NCI-H1694 treated with DMSO at 0.1 percent for 48 hours (cell line): ENCODE results near the gene CPED1.

Experiments
- DNase-seq: peaks from one replicate; lab custom pipeline; 2025; lab: John Stamatoyannopoulos, UW

CPED1 gene

DNA sequence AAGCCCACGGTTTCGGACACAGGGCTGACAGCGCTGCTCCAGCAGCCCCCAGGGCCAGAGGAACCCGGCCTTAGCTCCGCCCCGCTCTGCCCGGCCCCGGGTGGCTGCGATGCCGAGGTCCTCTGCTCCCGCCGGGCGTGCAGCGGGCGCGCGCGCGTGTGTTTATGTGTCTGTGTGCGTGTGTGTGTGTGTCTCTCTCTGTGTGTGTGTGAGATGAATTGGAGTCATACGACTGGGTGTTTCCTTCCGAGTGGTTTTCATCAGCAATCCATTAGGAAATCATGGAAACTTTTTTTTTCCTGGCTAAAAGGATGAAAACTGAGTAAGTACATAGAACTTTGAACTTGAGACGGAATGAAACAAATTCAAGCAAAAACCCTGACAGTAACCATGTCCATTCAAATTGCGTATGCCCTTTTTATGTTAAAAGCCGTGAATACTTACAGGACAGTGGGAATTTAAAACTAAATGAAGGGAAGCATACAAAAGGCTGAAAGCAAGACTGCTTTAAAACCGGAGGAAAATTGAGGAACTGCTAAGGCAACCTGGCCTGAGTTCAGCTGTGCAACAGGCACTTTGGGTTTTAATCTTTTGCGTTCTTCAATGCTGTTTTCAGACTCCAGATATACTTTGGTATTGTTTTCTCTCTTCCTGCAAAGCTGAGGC is at the start of gene CPED1:
Gene CPED1 (plus strand): TSS at position 121 of the 666 bp plus-strand sequence. CDS start 911 bp downstream, outside the sequence.
- no peak for DNase-seq

DNA sequence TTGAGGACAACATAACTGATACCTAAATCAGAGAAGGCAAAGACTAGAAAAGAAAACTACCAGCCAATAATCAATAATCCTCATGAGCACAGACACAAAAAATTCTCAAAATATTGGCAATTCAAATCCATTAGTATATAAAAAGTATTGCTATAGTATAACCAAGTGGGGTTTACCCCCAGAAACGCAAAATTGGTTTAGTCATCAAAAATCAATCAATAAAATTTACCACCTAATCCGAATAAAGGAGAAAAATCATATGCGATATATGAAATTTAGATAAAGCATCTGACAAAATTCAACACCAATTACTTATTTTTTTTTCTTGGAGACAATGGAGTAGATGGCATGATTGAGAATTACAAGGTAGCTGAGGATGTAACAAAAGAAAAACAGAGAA is 49.2 kb upstream of the CPED1 start:
- no peak for DNase-seq

DNA sequence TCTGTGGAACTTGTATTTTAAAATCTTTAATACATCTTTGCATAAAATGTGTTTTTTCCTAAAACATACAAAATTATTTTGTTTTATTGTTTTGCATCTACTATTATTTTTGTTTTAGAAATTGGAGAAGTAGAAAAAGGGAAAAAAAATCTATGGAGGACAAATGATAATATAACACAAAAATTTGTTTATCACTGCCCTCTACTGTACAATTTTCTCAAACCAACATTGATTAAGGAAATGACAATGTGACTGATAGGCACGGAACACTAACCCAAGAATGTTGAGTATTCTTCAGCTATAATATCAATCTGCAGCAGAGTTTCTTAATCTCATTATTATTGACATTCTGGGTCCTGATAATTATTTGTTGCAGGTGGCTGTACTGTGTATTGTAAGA is 47.4 kb upstream of the CPED1 start:
- peak; percentile 30 for DNase-seq

DNA sequence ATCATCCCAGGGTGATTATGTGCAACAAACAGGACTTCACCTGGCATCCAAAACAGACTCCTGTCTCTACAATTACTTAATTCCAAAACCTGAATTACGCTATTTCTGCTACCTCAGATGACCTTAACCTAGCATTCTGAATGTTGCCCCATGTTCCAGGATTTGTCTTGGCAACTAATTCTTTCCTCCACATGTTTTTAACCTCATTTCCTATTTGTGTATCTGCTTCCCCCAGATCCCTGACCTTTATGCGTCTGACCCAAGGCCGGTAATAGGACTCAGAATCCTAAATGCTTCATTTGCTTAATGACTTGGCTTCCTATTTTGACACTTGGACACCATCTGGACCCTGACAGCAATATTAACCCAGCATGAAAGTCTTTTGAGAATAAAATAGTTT is 46.7 kb upstream of the CPED1 start:
- no peak for DNase-seq

DNA sequence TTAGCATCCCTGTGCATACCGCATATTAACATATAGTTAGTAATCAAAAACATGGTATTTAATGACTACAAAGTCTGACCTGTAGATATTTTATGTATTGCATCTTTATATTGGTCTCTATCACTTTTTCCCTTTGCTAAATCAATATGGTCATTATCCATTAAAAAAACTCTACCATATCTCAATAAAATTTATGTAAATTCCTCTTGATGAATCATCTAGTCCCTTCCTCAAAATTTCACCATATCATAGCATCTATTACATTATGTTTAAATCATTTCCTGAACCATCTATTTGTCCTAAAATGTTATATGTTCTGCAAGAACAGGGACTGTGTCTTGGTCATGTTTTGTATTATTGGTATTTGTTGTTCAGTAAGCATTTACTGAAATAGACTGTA is 45.6 kb upstream of the CPED1 start:
- no peak for DNase-seq

DNA sequence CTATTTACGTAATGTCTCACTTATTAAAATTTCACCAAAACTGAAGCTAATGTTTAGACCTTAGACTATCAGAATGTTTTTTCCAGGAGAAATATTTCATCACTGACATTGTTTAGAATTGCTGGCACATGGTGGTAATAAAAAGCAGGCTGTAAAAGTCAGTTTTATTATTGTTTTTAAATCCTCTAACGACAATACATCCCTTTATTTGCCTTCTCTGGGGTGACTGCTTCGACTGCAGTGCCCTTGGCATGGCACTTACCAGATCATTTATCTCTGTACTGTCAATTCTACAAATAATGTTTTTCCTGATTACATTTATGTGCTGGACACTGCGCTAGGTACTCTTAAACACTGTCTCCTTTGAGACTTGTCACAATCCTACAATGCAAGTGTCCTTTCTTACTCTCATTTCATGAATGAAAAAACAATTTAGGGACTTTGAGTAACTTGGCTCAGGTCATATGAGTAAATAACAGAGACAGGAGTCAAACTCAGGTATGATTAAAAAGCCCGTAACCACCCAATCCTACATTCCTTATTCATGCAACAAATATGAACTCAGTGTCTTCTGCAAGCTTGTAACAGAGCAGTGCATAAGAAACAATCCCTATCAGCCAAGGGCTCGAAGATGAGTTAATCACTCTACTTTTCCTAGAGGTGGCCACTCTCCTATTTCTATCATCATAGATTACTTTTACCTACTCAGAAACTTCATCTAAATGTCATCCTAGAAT is 43.5 kb upstream of the CPED1 start:
- no peak for DNase-seq

DNA sequence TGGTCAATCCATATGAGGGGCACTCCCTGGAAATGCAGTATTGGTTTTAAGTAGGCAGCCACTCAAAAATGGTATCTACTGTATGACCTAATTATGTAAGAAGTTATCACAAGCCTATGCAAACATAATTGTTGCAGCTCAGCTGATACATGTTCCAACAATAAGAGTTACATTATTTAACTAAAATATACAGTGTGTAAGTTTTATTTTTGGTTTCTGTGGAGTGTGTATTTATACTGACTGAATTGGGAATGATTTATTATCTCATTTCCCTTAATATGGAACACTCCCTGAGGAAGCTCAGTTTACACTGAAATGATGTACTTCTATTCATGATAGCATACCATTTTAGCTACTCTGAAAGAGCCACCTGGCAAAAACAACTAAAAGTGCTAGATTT is 40.5 kb upstream of the CPED1 start:
- DNase-seq = no peak

DNA sequence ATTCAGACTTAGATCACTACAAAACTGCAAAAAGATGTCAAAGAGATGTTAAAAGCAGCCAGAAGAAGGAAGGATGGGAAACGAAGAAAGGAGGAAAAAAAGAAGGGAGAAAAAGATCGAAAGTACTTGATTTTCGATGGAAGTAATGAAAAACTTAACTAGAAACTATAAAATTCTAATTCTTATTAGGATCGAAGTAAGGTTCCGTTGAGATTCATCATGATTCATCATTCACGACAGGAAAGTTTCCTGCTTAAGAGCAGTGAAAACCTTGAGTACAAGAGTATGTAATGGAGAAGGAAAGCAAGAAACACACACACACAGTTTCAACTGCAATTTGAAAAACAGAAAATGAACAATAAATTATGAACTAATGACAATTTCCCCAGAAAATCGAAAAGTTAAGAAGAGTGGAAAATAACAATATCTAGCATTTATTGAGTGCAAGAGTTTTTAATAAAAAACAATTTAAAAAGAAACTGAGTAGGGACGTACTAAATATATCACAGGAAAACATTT is 39.1 kb upstream of the CPED1 start:
- DNase-seq = no peak

DNA sequence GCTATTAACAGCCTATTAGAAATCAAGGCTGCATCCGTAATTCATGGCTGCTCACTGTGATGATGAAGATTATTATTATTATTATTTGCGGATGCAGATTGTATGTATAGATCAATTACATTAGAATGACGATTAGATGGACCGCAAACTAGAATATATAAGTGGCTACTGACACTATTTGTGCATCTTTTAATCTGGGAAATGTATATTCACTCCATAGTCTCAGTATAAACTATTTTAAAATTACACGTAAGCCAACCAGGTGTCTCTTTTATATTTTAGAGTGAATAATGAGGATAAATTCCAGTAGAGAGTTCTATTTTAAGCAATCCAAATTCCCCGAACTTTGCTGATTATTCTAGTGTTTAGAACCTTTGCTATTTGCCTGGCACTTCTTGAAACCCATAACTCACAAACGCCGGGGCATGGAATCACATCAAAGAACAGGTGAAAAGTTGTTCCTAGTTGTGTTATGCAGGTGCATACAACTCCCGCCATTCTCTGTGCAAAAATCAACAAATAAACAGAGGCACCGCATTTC is 38.4 kb upstream of the CPED1 start:
- no peak for DNase-seq

DNA sequence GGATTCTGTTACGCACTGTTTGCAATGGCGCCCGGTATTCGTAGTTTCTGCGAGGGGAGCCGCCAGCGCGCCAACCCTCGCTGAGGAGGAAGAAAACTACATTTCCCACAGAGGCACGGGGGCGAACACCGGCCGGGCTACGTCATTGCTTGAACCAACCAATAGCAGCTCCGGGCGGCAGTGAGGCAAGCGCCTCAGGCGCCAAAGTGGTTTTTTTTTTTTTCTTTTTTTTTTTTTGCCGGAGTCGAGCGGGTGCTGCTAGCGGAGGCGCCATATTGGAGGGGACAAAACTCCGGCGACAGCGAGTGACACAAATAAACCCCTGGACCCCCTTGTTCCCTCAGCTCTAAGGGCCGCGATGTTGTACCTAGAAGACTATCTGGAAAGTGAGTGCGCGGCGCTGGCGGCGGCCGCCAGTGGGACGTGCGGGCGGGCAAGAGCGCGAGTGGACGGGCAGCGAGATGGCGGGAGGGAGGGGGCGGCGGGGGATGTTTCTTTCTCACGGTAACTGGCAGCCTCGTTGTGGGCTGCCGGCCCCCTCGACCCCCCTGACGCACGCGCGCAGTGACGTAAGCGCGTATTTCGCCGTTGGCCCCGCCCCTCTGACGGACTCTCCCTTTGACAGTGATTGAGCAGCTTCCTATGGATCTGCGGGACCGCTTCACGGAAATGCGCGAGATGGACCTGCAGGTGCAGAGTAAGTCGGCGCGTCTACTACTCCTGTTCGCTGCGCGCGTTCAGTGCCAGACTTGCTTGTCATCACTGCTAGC is 37.8 kb upstream of the CPED1 start, which contains the start of gene ING3:
Gene ING3 (plus strand): TSS at position 239 of the 770 bp plus-strand sequence. CDS start 120 bp downstream, at position 359.
- peak; percentile 97 for DNase-seq

DNA sequence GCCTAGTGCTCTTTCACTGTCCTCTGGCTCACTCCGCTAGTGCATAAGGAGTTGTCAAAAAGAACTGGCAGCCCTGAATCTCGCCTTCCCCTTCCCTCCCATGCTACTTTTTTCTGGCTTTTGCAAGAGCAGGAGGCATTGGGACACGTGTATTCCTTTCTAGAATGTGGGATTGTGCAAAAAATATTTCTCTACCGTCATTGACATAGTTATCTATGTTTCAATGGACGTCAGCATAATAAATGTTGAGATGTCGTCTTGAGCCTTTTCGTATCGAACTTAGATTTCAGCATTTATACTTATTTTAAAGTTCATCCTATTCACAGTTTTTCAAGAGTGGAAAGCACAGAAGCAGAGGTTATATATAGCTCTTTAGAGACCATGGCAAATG is 37.2 kb upstream of the CPED1 start:
- DNase-seq = no peak

DNA sequence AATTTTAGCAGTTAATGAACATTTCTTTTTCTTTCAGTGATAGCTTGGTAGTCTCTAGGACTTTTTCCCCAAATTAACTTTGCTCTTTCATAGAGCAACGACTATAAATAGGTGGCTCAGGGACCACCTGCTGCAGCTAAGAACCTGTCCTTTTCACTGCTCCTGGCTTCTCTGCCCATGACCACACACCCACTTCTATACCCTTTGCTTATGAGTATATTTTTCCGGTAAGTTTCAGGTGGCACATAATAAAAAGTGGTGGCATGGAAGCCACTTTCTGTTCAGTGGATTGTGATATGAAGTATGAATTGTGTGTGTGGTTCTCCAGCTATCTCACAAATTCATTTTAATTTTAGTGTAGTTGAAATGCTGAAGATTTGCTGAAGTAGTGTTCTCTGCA is 36.7 kb upstream of the CPED1 start:
- no peak for DNase-seq

DNA sequence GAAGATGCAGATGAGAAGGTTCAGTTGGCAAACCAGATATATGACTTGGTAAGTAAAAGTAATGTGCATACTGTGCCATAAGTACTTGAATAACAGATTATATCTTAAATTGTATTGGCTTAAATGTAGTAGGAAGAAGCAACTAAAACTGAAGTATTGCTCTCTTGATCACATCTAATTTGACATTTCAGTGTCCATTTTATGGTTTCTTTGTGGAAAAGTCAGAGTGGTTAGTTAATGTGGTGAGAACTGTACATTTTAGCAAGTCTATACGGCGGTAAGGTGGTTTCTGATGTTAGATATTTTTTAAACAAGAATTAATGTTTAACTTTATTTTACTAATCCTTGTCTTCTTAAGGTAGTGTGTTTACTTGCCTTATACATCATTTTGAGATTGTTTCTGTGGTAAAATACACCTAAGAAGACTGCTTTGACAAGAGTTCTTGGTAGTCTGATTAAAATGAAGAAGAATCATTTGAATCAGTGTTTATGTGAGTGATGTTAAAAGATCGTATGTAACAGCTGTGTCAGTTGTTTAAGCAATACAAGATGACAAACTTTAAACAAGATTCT is 32.8 kb upstream of the CPED1 start:
- no peak for DNase-seq

DNA sequence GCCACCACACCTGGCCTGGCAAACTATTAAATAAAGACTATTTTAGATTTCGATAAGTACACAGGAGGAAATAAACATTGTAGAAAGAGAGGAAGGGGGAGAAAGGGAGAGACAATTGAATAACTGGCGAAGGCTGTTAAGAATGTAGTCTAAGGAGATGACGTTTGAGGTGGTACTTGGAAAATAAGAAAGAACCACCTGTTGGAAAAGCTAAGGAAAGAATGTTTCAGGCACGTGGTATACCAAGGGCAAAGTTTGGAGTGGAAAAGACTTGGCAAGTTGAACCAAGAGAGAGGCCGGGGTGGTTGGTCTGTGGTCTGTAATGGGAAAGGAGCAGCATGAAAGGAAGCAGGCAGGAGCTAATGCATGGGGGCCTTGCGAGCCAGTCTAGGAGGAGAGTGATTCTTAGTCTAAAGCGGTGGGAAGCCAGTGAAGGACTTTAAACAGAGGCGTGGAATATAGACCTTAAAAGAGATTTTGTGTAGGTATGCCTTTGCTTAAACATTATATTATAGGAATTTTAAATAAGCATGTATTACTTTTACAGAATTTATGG is 28.5 kb upstream of the CPED1 start:
- DNase-seq = no peak

DNA sequence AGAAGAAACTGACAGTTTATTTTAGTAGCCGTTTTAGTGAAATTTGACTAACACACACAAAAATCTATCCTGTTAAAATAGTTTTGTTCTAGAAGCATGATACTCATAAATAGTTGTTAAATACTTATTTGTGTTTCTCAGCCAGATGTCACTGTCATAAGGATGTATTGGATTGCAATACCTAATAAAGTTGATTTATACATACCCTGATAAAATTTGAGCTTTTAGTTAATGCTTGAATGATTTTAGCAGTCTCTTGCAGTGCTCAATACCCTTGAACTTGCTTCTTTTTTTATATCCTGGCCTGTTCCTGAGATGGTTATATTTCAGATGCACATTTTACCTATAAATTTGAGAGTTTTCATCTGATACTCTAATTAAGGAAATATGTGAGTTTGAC is 27.8 kb upstream of the CPED1 start:
- no peak for DNase-seq

DNA sequence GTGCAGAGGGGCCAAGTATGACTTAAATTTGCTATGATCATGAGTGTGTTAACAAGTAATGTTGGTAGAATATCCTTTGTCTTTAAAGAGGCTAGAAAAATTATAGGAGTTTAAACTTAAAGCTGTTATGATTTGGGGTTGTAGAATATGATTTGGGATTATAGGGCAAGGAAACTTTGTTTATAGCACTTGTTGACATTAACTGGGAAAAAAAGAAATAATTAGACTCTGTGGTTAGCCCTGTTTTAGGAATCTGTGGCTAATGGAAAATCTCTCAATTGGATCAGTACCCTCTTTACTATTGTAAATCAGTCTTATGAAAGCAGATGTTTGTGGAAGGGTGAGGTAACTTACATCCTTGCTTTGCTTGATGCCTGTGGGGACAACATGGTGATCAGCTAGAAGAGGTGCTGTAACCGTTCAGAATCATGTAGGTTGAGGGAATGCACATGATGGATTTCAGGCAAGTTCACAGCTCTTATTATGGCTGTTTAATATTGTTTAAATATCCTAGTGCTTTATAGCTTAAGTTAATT is 26.8 kb upstream of the CPED1 start:
- DNase-seq = no peak

DNA sequence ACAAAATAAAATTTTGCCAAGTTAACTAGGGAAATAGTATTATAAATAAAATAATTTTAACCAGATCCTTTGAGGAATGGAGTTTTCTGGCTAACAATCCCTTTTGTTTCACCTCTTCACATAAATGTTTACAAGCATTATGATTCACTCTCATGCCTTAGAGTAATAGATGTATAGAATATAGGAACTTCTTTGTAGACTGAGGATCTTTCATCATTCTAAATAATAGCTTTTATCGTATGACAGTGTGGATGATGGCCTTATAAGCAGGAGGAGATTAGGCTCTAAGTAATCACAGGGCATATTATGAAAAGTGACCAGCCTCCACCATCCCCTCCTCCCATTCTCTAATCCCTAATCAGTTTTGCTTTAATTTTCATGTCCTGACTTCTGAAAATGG is 24.4 kb upstream of the CPED1 start:
- no peak for DNase-seq

DNA sequence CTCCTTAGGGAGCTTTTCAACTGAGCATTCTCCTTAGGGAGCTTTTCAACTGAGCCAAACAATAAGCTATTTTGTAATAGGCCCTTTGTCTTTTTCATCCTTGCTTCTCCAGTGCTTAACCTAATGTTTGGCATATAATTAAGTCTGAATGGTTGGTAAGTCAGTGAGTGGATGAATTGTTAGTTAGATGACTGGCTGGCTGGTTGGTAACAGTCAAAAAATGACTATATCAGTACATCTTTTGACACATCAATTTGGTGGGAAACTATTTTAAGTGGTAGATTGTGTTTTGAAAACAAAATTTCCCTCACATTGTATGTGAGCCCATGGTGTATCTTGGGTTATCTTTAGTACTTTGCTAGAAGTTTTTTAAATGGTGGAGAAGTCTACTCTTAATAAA is 21.6 kb upstream of the CPED1 start:
- DNase-seq = no peak

DNA sequence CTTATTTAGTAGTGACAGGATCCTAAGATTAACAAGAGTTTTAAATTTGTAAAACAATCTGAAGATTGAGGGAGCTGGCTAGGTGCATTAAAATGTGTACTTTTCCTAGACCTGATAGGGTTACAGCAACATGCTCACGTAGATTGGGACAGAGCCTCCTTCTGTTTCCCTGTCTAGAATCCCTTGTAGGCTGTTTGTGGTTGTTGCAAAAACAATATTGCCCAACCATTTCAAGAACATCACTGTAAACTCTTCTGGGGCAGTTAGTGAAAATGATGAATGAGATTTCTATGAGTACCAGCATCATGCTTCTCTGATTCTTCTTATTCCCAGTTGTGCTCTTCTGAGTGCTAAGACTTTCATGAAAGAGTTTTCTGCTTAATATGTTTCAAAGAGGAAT is 14.7 kb upstream of the CPED1 start:
- DNase-seq = no peak

DNA sequence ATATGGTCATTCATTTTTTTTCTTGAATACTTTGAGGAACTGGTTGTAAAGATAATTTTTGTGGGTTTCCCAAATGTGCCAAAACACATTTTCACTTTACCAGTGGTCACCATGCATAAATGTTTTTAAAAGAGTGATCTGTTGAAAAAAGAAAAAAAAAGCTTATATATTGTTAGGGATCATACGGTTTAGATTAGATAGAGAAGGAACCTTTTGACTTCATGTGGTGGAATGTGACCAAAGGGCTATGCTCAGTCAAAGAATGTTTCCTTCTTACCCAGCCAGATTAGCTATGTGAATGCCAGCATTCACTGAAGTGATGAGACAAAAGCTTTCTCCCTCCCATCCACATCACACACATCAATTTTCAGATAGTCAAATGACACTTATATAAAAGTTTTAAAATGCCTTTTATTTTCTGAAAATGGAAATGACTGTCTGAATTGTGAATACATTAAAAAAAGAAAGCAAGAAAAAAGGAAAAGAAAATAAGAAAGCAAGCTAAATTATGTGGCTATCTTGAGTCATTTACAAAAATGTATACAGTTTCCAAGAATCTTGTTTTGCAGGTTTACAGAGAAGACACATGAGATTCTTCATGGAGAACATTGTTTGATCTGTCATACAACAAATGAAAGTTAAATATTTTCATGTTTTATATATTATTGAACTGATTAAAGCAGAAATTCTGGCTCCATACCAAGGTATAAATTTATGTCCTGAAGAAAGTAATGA is 8.6 kb upstream of the CPED1 start:
- no peak for DNase-seq

DNA sequence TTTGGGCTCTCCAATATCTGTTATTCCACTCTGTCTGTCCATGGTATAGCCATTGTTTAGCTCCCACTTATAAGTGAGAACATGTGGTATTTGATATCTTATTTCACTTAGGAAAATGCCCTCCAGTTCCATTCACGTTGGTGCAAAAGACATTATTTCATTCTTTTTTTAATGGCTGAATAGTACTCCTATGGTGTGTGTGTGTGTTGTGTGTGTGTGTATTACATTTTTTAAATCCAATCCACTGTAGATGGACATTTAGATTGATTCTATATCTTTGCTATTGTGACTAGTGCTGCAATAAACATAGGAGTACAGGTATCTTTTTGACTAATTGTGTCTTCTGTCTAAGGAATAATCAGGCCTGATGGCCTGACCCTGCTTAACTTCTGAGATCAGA is 7.4 kb upstream of the CPED1 start:
- no peak for DNase-seq
